Measurements from ENCODE around the gene PLXNB3.
"Not testable (repeated sequence)": the region's sequence is repeated elsewhere in the genome, so short reads cannot be mapped to it uniquely, and the experiment has no call there.

DNA sequence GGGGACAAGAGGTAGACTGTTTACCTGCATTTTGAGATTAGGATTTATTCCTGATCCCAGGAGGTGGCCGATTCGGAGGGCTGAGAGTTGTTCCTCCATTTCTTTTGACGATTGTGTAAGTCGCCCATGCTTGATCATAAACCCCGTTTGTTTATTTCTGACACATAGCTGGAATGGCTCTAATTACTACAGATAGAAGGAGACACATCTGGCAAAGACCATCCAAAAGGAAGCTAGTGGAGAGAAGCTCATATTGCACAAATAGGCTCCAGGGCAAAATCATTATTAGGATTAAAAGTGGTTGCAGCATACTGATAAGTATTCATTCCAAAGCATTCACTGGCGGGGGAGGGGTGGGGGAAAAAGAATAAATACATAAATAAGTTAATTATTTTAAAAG lies 17.1 kb upstream of the PLXNB3 start:
- TF ChIP-seq, protein P1, sequence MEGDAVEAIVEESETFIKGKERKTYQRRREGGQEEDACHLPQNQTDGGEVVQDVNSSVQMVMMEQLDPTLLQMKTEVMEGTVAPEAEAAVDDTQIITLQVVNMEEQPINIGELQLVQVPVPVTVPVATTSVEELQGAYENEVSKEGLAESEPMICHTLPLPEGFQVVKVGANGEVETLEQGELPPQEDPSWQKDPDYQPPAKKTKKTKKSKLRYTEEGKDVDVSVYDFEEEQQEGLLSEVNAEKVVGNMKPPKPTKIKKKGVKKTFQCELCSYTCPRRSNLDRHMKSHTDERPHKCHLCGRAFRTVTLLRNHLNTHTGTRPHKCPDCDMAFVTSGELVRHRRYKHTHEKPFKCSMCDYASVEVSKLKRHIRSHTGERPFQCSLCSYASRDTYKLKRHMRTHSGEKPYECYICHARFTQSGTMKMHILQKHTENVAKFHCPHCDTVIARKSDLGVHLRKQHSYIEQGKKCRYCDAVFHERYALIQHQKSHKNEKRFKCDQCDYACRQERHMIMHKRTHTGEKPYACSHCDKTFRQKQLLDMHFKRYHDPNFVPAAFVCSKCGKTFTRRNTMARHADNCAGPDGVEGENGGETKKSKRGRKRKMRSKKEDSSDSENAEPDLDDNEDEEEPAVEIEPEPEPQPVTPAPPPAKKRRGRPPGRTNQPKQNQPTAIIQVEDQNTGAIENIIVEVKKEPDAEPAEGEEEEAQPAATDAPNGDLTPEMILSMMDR (tag by site-specific recombination; IDR thresholded peaks at IDR 0.05) = not testable (repeated sequence)
- TF ChIP-seq ZNF830 (tag by site-specific recombination; IDR thresholded peaks at IDR 0.05; ENCODE audit: low read depth); ZBTB7A (tag by site-specific recombination; IDR thresholded peaks at IDR 0.05; ENCODE audit: low read depth); ZNF707 (tag by site-specific recombination; IDR thresholded peaks at IDR 0.05); ZNF274 (IDR thresholded peaks at IDR 0.05; ENCODE audit: low read length); ZNF274 (tag by site-specific recombination; IDR thresholded peaks at IDR 0.05; ENCODE audit: borderline replicate concordance): not testable (repeated sequence)
